ENCODE measurements around the gene PEX7.
"Not testable (repeated sequence)": the region's sequence is repeated elsewhere in the genome, so short reads cannot be mapped to it uniquely, and the experiment has no call there.

PEX7 gene

DNA sequence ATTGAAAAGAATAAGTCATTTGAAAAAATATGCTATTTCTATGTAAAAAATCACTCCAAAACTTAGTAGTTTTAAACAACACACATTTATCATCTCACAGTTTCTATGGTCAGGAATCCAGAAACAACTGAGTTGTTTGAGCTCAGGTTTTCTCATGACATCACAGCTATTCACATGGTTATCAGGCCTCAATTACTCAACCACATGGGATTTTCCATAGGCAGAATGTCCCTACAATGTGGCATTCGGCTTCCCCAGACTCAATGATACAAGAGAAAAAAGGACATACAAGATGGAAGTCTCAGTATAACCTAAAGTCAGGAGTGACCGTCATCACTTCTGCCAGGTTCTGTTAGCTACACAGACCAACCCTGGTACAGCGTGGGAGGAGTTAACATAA lies 96.3 kb downstream of the PEX7 start:
- DNase-seq, result no peak

DNA sequence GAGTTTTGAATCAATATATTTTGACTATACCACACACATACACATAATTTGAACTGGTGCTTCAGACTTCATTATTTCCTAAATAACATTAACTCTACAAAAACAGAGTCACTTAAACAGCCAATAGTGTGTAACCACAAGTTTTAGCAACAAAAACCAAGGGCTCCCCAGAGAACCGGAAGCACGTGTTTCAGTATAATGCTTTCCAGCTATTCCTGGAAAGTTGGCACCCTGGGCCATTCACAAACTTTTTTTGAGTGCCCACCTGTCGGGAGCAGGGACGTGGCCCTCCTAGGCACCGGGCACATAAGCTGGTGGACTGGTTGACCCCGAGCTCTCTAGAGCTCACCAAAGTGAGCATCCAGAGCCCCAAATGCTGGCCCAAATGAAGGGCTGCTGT lies 97.8 kb downstream of the PEX7 start:
- DNase-seq, result no peak

DNA sequence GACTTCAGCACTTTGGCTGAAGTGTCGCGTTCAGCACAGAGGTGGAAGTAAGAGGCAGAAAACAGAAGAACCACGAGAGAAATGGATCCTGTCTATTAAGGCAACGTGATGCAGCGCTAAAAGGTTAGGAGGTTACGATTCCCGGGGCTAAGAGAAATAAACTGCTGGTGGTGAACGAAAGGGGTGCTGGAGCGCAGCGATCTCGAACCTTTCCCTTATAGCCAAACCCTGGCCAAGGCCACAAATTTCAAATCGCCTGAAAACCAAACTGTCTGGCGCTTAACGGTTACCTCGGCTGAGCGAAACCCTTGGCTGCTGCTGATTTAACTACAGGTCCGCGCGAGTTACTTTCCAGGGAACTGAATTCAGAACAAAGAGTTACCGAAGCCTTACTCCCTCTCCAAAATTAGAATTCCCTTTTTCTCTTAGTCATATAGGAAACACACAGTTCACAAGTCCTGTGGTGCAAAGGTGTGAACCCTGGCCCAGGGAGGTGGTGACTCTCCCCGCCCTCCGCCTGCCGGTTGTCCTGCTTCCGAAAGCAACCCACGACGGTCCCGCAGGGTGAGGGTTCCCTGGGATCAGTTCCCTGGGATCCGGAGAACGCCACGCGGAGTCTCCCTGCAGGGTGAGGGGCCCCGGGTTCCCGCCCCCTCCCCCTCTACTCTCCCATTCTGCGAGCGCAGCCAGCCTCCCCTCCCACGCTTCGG lies 98.4 kb downstream of the PEX7 start:
- no peak for DNase-seq

DNA sequence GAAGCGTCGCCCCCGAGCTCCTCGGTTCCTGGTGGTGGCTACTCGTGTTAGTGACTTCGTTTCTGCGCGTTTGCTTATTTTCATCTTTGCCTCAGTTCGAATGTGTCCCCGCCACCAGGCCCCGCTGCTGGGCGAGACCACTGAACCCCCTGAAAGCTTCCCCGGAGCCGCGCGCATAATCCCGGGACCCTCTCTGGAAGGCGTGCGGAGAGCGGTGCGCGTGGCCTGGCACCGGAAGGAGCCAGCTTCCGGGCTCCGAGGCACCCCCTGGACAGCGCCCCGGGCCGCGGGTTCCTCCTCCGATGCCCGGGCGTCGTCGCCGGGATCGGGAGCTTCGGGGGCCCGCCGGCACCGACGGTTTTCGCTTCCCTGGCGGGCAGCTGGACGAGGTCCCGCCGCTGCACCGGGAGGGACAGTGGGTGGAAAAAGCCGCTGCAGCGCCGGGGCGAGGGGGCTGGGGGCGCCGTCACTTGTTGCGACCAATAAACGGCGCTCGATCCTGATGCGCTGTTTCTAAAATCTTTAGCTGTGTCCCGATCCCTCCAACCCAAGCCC lies 99.1 kb downstream of the PEX7 start:
- no peak for DNase-seq

DNA sequence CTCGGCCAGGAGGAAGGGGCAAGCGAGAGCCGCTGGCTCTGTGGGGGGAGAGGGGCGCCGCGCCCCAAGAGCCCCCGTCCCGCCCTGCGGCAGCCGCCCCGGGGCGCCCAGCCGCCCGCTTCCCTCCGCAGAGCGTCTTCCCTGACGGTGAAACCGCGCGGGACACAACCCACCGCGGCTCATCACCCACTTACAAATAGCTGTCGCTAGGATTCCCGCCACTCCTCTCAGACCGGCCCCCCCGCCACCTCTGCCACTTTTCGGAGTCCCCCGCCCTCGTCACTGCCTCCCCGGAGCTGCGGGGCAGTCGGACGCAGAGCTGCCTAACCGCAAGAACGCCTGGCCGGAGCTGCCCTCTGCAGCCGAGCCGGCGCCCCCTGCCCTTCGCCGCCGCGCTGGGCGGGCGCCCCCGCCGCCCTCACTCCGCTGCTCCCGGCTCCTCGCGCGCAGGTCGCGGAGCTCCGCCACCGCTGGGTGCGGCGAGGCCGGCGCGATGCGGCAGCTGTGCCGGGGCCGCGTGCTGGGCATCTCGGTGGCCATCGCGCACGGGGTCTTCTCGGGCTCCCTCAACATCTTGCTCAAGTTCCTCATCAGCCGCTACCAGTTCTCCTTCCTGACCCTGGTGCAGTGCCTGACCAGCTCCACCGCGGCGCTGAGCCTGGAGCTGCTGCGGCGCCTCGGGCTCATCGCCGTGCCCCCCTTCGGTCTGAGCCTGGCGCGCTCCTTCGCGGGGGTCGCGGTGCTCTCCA lies 99.7 kb downstream of the PEX7 start, which contains the start of gene SLC35D3:
Gene SLC35D3 (plus strand): TSS at position 366 of the 749 bp plus-strand sequence. CDS start 128 bp downstream, at position 494.
- DNase-seq, result no peak

DNA sequence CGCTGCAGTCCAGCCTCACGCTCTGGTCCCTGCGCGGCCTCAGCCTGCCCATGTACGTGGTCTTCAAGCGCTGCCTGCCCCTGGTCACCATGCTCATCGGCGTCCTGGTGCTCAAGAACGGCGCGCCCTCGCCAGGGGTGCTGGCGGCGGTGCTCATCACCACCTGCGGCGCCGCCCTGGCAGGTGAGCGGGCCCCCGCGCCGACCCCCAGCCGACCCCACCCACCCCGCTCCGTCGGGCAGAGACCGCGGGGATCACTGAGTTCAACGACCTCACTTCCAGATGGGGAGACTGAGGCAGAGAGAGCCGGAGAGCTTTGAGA lies 100.3 kb downstream of the PEX7 start:
- no peak for DNase-seq

DNA sequence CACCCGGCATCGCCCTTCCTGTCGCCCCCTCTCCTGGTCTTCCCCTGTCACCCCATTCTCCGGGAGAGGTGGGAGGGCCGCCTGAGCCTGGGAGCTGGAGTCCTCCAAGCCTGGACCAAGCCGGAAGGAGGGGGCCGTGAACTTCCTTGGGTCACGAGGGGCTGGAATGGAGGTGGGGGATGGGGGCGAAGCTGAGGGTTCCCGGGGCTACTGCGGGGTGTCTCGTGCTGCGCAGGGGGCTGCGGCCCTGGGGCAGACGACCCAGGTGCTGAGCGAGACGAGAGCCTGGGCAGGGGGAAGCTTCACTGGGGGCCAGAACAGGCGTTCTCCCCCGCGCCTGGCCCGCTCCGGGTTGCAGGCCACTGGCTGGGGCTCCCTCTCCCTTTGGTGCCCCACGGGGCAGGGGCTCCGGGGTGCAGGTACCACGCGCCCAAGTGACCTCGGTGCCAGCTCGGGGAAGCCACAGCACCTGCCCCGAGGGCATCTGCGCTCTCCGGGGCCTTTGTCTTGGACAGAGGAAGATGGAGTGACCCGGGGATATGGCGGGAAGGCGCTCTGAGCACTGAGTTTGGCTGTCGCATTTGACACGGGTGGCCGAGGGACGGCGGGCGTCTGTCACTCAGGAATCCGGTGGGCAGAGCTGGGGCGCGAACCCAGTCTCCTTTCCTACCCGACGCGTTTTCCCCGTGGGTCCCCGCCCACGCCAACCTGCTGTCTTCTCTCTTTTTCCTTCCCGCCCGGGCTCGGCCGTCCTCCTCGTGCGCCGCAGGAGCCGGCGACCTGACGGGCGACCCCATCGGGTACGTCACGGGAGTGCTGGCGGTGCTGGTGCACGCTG lies 100.9 kb downstream of the PEX7 start:
- DNase-seq, result no peak

DNA sequence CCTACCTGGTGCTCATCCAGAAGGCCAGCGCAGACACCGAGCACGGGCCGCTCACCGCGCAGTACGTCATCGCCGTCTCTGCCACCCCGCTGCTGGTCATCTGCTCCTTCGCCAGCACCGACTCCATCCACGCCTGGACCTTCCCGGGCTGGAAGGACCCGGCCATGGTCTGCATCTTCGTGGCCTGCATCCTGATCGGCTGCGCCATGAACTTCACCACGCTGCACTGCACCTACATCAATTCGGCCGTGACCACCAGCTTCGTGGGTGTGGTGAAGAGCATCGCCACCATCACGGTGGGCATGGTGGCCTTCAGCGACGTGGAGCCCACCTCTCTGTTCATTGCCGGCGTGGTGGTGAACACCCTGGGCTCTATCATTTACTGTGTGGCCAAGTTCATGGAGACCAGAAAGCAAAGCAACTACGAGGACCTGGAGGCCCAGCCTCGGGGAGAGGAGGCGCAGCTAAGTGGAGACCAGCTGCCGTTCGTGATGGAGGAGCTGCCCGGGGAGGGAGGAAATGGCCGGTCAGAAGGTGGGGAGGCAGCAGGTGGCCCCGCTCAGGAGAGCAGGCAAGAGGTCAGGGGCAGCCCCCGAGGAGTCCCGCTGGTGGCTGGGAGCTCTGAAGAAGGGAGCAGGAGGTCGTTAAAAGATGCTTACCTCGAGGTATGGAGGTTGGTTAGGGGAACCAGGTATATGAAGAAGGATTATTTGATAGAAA lies 101.7 kb downstream of the PEX7 start:
- DNase-seq, result no peak

DNA sequence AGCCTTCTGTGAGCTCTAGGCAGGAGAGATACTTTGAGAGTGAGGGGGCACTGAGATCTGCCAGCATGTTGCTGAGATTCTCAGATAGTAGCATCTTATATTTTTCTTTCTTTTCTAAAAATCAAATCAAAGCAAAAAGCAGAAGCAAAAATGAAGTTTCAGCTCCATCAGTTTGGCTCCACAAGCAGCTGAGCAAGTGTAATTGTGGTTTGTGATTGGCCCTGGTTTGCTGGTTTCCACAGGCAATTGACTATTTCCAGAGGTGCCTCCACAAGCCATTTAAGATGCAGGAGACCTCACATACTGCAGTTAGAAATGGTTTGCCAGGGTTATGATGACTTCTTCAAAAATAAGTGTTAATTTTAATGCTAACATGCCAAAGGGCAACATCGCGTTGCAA lies 104.0 kb downstream of the PEX7 start:
- no peak for DNase-seq

DNA sequence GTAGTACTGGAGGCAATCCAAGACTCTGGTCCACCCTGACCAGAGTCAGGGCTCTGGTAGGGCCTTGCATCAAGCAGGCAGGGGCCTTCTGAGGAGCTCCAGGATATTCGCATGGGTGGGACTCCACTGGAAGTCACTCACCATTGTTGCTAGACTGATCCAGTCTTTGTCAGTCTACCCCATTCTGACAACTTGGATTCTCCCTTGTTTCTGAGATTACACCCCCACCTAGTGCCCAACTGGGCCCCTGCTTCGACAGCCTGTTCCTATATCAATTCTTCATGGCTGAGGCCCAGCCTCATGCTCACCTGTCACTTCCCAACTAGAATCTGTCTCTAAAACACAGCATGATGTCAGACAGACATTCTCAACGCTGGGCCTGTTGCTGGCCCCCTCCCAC lies 104.9 kb downstream of the PEX7 start:
- DNase-seq, result peak; percentile 58

DNA sequence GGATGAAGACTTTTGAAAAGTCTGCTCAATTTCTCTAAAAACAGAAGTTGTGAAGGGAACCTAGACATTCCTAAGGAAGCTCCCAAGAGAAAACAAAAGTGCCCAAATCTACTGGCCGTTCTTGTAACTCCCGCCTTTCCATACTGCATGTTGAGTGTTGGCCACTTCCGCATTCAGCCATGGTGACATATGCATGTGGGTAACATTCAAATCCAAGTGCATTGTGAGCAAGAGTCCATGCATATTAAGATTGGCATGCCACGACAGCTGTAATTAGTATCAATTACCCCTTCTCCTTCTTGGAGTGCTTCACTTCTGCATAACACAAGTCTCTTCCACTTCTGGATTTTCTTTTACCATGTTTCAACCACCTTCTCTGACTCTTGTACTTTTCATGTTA lies 108.1 kb downstream of the PEX7 start:
- DNase-seq, result no peak

DNA sequence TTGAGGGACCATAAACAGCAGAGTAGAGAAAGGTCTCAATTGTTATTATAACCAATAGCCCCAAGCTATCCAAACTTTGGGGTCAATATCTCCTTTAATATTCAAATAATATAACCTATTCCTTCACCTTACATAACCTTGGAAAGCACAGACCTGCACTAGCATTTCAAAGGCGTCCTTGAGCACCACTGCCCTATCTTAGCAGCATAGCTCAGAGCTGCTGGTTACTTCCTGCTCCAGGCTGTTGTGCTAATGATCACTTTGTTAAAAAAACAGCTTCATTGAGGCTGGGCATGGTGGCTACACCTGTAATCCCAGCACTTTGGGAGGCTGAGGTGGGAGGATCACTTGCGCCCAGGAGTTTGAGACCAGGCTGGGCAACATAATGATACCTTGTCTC lies 110.2 kb downstream of the PEX7 start:
- no peak for DNase-seq

DNA sequence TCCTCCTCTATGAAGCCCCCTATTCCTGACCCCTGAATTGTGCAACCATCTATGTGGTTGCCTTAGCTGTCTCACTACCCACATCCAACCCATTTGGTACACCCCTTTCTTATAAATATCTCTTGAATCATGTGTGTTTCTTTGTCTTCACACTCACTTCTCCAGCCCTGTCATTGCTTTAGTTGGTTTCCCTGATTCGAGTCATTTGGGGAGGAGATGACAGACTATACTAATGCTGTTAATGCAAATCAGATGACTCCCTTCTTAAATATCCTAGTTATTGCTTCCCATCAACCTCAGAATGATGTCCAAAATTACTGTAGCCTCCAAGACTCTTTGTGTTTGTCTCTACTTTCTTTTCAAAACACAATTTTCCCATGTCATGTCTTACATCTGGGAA lies 122.7 kb downstream of the PEX7 start:
- no peak for DNase-seq

DNA sequence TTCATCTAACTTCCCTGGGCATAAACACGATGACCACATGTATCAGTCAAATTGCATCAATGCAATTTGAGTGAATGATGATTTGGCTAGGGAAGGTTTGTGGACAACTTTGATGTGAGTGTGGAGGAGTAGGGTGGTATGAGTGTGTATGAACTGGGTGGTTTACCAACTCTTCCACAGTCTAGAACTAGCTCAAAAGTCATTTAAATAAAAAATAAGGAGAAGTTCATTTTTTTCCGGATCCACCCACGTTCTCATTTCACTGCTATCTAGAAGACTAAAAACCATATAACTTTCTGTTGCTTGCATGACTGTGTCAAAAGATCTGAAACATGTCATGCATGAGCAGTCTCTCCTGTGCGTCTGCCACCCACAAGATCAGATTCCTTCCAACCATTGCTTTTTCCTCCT lies 123.3 kb downstream of the PEX7 start:
- peak; percentile 80 for DNase-seq

DNA sequence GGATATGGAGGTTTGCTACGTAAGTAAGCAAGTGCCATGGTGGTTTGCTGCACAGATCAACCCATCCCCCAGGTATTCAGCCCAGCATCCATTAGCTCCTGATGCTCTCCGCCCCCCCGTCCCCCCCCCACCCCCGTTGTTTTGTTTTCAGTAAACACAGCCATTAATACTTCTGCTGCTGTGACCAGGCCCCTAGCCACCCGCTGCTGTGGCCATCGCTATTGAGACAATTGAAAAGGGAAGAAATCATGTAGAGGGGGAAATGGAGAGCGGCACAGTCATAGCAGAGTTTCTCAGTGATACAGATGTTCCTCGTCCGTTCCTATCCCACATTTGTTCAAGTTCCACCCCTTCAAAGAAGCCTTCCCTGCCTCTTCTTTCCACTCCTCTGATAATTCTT lies 124.6 kb downstream of the PEX7 start:
- DNase-seq, result no peak

DNA sequence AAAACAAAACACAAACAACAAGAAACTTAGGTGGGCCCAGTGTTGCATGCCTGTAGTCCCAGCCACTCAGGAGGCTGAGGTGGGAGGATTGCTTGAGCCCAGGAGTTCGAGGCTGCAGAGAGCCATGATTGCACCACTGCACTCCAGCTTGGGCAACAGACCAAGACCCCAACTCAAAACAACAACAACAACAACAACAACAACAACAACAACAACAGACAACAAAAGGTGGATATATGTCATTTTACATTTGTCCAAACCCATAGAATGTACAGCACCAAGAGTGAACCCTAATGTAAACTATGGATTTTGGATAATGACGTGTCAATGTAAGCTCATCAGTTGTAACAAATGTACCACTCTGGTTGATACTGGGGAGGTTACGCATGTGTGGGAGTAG lies 127.6 kb downstream of the PEX7 start:
- not testable (repeated sequence) for DNase-seq

DNA sequence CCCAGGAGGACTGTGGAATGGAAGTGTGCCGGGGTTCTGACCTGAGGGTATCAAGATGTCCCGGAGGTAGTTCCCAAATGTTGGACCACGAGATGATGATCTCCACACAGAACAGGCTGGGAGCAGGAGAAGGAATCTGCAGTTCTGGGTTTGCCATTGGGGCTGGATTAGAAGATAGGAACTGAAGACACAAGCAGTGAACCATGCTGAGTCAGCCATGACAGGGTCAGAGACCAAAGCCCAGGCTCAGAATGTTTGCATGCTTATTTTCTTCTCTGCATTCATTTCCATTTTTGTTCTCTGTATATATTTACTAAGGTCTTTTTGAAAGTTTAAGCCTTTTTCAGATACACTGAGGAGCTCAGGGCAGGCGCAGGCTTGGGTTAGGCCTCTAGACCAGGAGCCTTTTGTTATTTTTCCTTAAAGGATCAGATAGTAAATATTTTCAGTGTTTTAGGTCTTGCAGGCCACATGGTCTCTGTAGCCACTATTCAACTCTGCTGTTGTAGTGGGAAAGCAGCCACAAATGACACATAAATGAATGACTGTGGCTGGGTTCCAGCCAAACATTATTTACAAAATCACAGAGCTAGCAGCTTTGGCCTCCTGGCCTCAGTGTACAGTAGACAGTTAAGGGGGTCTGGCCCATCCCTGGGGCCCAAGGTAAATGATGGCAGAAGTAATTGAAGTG lies 128.2 kb downstream of the PEX7 start:
- peak; percentile 22 for DNase-seq

DNA sequence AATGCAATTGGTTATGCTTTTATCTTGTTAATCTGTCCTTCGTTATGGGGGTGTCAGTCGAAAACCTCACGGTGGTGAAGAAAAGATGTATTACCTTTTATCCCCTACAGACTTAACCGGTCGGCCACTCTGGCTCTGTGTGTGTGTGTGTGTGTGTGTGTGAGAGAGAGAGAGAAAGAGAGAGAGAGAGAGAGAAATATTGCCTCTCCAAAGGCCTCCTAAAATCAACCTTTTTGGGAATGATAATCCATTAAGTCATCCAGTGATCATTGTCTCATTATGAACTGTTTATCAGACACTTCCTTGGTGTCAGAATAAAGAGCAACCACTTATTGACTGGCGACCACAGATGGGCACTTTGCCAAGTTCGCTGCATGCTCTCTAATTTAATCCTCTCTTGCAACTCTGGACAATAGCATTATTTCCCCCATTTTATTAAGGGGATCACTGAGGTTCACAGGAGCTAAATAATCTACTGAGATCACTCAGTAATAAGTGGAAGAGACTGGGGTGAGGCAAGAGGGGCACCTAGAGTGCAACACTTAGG lies 130.4 kb downstream of the PEX7 start:
- DNase-seq, result peak; percentile 47

DNA sequence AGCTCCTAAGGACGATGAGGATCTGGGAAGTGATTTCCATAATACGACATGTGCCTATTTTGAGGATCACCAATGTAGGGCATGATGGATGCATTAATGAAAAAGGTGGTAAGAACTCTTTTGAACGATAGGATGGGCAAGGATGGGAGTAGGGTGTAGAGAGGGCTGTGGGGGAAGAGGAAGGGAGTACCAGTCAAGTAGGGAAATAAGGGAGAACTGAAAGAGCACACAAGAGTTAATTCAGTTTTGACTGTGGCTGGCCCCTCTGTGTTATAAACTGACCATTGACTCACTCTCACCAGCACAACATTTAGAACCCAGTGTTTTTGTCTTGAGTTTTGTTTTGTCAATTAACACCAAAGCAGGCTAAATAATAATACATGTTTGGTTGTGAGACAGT lies 132.7 kb downstream of the PEX7 start:
- DNase-seq, result no peak

DNA sequence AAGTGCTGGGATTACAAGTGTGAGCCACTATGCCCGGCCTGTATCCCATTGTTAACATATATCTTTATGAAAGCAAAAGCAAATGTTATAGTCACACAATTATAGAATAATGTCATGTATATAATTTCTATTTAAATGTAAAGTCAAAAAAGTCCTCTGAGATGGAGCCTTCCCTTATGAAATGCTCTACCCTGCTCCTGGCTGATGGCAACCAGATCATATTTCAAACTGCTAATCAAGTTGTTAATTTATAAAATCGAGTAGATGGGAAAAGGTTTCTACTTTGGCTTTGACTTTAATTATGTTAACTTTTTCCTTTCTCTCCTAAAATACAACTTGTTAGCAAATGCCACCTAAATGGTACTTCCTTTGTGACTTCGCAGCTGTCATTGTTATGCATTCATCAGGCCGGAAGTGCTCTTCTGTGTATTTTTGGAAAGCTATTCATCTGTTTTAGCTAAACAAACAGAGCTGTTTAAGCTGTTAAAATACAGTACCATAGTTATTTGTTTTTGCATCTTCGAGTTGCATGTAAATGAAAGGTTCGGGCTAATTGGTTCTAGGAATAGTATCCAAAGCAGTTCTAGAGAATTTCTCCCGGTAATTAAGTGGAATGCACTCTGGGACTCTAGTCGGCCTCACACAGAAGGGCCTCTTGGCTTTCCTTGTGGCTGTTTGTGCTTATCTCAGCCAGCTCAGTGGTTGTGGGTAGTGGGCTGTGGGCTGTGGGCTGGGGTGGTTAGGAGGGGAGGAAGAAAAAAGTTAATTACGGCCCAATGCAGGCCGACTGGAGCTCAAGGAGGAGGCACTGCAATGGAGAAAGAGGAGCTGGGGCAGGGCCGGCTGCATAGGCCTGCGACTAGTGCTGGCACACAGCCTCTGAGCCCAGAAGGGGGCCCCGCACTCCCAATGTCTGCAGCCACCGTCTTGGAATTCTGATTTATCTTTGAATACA lies 134.5 kb downstream of the PEX7 start:
- DNase-seq, result peak; percentile 95

DNA sequence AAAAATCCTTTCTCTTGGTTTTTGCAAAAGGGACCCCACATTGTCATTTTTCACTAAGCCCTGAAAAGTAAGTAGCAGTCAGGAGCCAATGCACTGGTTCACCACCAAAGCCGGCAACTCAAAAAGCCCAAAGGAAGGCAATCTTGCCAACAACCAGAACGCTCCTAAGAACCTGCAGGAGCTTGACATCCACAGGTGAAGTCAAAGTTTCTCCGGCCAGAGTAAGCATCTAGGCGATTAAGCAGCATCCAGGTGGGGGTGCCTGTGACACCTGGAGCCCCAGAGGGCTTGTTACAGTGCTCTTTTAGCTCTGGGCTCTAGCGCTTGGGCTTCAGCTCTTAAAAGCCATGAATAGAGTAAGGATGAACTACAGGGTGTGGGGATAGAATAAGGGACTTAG lies 135.8 kb downstream of the PEX7 start:
- no peak for DNase-seq

Data from OCI-M1 (cell line).